ENCODE measurements around the gene SPDYC. TPM values are rescaled to one million over a fixed set of nuclear protein-coding genes. Genes with fewer than 3 reads are reported as not detected.

The SPDYC gene
- total RNA-seq, 1 experiment from 2014 or later, result 1.2 TPM

DNA sequence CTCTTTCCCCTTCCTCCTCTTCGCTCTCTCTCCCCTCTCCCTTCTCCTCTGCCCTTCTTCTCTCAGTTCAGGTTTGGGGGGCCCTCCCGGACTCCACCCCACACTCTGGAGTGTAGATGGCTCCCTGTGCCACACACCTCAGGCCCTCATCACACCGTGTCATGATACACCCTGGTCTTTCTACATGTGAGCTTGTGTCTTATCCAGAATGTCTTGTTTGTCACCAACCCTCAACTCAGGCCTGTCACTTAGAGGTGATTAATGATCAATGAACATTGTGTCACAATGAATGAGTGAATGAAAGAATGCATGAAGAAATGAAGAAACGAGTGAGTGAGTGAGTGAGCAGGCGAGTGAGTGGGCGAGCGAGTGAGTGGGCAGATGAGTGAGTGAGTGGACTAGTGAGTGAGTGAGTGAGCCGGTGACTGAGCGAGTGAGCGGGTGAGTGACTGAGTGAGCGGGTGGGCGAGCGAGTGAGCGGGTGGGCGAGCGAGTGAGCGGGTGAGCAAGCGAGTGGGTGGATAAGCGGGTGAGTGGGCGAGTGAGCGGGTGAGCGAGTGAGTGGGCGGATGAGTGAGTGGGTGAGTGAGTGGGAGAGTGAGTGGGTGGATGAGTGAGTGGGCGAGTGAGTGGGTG, 45.5 kb downstream of the SPDYC start:
- peaks cover 3 to 11% of the 10 kb centered on the region in 2 experiments; a peak in 2 of 4 replicates for H3K36me3 ChIP-seq (ENCODE audit: control insufficient read depth in 1 of 2, insufficient read depth in 2 of 2, low read length in 2 of 2)
- no peak overlapping the region for H3K27ac ChIP-seq (ENCODE audit: low read depth, low read length)
- H3K9me2 ChIP-seq (ENCODE audit: insufficient read depth), result no peaks in the 10 kb centered on the region
- POLR2A ChIA-PET, result no interaction called here
- no peak for ATAC-seq
- TF ChIP-seq EGR1 (IDR thresholded peaks at IDR 0.05; ENCODE audit: low read depth) (peak; percentile 36; the same call in 1 of the 2 replicates), POLR2AphosphoS5 (IDR thresholded peaks at IDR 0.05; ENCODE audit: low read depth, low read length) (no peak)
- no peak for DNase-seq (ENCODE audit: low read depth, low spot score)
- H3K9ac ChIP-seq (ENCODE audit: low read length), result no peak overlapping the region
- no peak overlapping the region for H3K4me3 ChIP-seq (replicated peaks in 1 of 2; ENCODE audit: low read depth in 1 of 2, low read length in 2 of 2)
- no TSS peak for BruUV-seq (replicated peaks)
- no peak overlapping the region for H2AFZ ChIP-seq (ENCODE audit: low read depth, low read length, poor library complexity, severe bottlenecking)
- intact Hi-C loops (cut with micrococcal nuclease), result no loop called here
- CTCF ChIA-PET, result no interaction called here
- H3K4me1 ChIP-seq (ENCODE audit: control insufficient read depth in 1 of 2, insufficient read depth in 2 of 2, low read length in 2 of 2), result peaks cover 0 to 14% of the 10 kb centered on the region in 2 experiments; a peak in 1 of 4 replicates
- no peak overlapping the region for H3K4me2 ChIP-seq (ENCODE audit: low read length)
- H3K9me3 ChIP-seq (ENCODE audit: control insufficient read depth in 1 of 2, insufficient read depth in 1 of 2, low read depth in 1 of 2, low read length in 2 of 2), result no peaks in the 10 kb centered on the region
- H3K27me3 ChIP-seq (ENCODE audit: insufficient read depth, low read length), result no peaks in the 10 kb centered on the region
- H4K20me1 ChIP-seq (ENCODE audit: insufficient read depth), result no peaks in the 10 kb centered on the region
- RAD21 ChIA-PET (ENCODE audit: low non-redundant PET in 1 of 2, low total read pairs in 2 of 2, uncharacterized antibody in 2 of 2, unreplicated experiment in 2 of 2), result no interaction called here
- H3K79me2 ChIP-seq (ENCODE audit: insufficient read depth, low read length), result no peaks in the 10 kb centered on the region

DNA sequence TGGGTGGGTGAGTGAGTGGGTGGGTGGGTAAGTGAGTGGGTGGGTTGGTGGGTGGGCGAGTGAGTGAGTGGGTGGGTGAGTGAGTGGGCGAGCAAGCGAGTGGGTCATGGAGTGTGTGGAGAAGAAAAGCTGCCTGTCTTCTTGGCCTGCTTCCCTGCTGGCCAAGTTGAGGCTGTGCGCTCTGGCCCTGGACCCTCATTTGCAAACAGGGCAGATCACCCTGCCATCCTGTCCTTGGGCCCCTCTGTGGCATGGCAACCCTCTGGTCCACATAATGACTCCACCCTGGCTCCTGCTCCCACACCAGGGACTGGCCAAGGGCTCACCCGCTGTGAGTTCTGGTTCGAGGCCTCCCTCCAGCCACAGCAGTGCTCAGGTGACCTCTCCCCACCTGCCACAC, 46.8 kb downstream of the SPDYC start:
- ATAC-seq, result peak; percentile 25; the same call in 1 of the 2 replicates
- intact Hi-C loops (cut with micrococcal nuclease), result no loop called here
- TF ChIP-seq, protein P1, sequence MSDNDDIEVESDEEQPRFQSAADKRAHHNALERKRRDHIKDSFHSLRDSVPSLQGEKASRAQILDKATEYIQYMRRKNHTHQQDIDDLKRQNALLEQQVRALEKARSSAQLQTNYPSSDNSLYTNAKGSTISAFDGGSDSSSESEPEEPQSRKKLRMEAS (IDR thresholded peaks at IDR 0.05), result no peak
- TF ChIP-seq, protein P2, sequence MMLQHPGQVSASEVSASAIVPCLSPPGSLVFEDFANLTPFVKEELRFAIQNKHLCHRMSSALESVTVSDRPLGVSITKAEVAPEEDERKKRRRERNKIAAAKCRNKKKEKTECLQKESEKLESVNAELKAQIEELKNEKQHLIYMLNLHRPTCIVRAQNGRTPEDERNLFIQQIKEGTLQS (IDR thresholded peaks at IDR 0.05), result no peak
- TF ChIP-seq CEBPB (IDR thresholded peaks at IDR 0.05; ENCODE audit: low read depth), result no peak
- no peak for TF ChIP-seq ZNF274 (IDR thresholded peaks at IDR 0.05; ENCODE audit: low read depth, low read length)
- no peak for TF ChIP-seq SP1 (IDR thresholded peaks at IDR 0.05; ENCODE audit: low read depth)
- no peak for TF ChIP-seq SIN3A (IDR thresholded peaks at IDR 0.05; ENCODE audit: low read depth)
- TF ChIP-seq, protein P3, sequence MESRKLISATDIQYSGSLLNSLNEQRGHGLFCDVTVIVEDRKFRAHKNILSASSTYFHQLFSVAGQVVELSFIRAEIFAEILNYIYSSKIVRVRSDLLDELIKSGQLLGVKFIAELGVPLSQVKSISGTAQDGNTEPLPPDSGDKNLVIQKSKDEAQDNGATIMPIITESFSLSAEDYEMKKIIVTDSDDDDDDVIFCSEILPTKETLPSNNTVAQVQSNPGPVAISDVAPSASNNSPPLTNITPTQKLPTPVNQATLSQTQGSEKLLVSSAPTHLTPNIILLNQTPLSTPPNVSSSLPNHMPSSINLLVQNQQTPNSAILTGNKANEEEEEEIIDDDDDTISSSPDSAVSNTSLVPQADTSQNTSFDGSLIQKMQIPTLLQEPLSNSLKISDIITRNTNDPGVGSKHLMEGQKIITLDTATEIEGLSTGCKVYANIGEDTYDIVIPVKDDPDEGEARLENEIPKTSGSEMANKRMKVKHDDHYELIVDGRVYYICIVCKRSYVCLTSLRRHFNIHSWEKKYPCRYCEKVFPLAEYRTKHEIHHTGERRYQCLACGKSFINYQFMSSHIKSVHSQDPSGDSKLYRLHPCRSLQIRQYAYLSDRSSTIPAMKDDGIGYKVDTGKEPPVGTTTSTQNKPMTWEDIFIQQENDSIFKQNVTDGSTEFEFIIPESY (IDR thresholded peaks at IDR 0.05; ENCODE audit: extremely low read depth, insufficient replicate concordance, low read length), result no peak
- Histone ChIP-seq H3K27ac (ENCODE audit: low read depth, low read length) (no peak overlapping the region), H3K9me2 (ENCODE audit: insufficient read depth) (no peaks in the 10 kb centered on the region), H3K9me3 (ENCODE audit: control insufficient read depth in 1 of 2, insufficient read depth in 1 of 2, low read depth in 1 of 2, low read length in 2 of 2) (no peaks in the 10 kb centered on the region), H2AFZ (ENCODE audit: low read depth, low read length, poor library complexity, severe bottlenecking) (no peak overlapping the region), H3K4me2 (ENCODE audit: low read length) (no peak overlapping the region), H3K9ac (ENCODE audit: low read length) (no peak overlapping the region), H3K79me2 (ENCODE audit: insufficient read depth, low read length) (no peaks in the 10 kb centered on the region), H3K4me1 (ENCODE audit: control insufficient read depth in 1 of 2, insufficient read depth in 2 of 2, low read length in 2 of 2) (peaks cover 0 to 14% of the 10 kb centered on the region in 2 experiments; a peak in 1 of 4 replicates), H3K27me3 (ENCODE audit: insufficient read depth, low read length) (no peaks in the 10 kb centered on the region), H4K20me1 (ENCODE audit: insufficient read depth) (no peaks in the 10 kb centered on the region), H3K4me3 (replicated peaks in 1 of 2; ENCODE audit: low read depth in 1 of 2, low read length in 2 of 2) (no peak overlapping the region), H3K36me3 (ENCODE audit: control insufficient read depth in 1 of 2, insufficient read depth in 2 of 2, low read length in 2 of 2) (peaks cover 0 to under 1% of the 10 kb centered on the region in 2 experiments; a peak in 1 of 4 replicates)
- no TSS peak for BruUV-seq (replicated peaks)
- DNase-seq (ENCODE audit: low read depth, low spot score), result no peak
- ChIA-PET POLR2A (no interaction called here), CTCF (no interaction called here), RAD21 (ENCODE audit: low non-redundant PET in 1 of 2, low total read pairs in 2 of 2, uncharacterized antibody in 2 of 2, unreplicated experiment in 2 of 2) (no interaction called here)

Measured in HCT116 (cell line).